SHP77 (cell line): ENCODE results near the gene SLC24A4.
"Not testable (repeated sequence)": the region's sequence is repeated elsewhere in the genome, so short reads cannot be mapped to it uniquely, and the experiment has no call there.

Experiments
- DNase-seq, 2 experiments: peaks; one replicate each; lab custom pipeline; 2025; lab: John Stamatoyannopoulos, UW

SLC24A4 gene

GRCh38 chr14:92369097-92369496 is 46.1 kb downstream of the SLC24A4 start:
- DNase-seq = no peak

GRCh38 chr14:92372230-92372629 is 49.3 kb downstream of the SLC24A4 start:
- no peak for DNase-seq

- no peak for DNase-seq
These were observed 50.4 kb downstream of the SLC24A4 start for GRCh38 chr14:92373336-92373735.

GRCh38 chr14:92380131-92380530 is 57.2 kb downstream of the SLC24A4 start:
- no peak for DNase-seq

GRCh38 chr14:92380582-92380981 is 57.6 kb downstream of the SLC24A4 start:
- no peak for DNase-seq

- peak in 1 of 2 experiments; percentile 4 for DNase-seq
These were observed 59.7 kb downstream of the SLC24A4 start for GRCh38 chr14:92382677-92383076.

- no peak for DNase-seq
These were observed 60.8 kb downstream of the SLC24A4 start for GRCh38 chr14:92383805-92384204.

- no peak for DNase-seq
These were observed 61.6 kb downstream of the SLC24A4 start for GRCh38 chr14:92384461-92385133.

- DNase-seq = no peak
These were observed 62.6 kb downstream of the SLC24A4 start for GRCh38 chr14:92385561-92385960.

- DNase-seq = no peak
These were observed 63.2 kb downstream of the SLC24A4 start for GRCh38 chr14:92386165-92386564.

GRCh38 chr14:92386637-92387036 is 63.7 kb downstream of the SLC24A4 start:
- no peak for DNase-seq

- no peak for DNase-seq
These were observed 64.6 kb downstream of the SLC24A4 start for GRCh38 chr14:92387578-92387977.

GRCh38 chr14:92389598-92390158 is 66.7 kb downstream of the SLC24A4 start:
- DNase-seq = no peak

- DNase-seq = no peak
These were observed 68.8 kb downstream of the SLC24A4 start for GRCh38 chr14:92391726-92392125.

- DNase-seq = no peak
These were observed 69.7 kb downstream of the SLC24A4 start for GRCh38 chr14:92392711-92393110.

GRCh38 chr14:92397150-92397952 is 74.4 kb downstream of the SLC24A4 start:
- no peak for DNase-seq

GRCh38 chr14:92397953-92398564 is 75.1 kb downstream of the SLC24A4 start:
- DNase-seq = no peak

GRCh38 chr14:92398888-92399636 is 76.1 kb downstream of the SLC24A4 start:
- DNase-seq = no peak

GRCh38 chr14:92400579-92401444 is 77.8 kb downstream of the SLC24A4 start:
- no peak for DNase-seq

GRCh38 chr14:92401561-92401960 is 78.6 kb downstream of the SLC24A4 start:
- DNase-seq = no peak

- not testable (repeated sequence) for DNase-seq
These were observed 79.5 kb downstream of the SLC24A4 start for GRCh38 chr14:92402500-92402899.
